PC-9 (cell line): Measurements from ENCODE around the gene TMEM183A.

Experiments
- CTCF ChIP-seq: fragments of 200-600 bp; sonication (generic); conservative IDR thresholded peaks from 2 replicates; pipeline ENCODE4 v1.6.1; 2017; ENCODE audit warnings: mixed run types, antibody characterized with exemption, mild to moderate bottlenecking, moderate library complexity
- EZH2 ChIP-seq: fragments of 200-600 bp; sonication (generic); IDR thresholded peaks from 2 replicates; pipeline ENCODE4 v1.8.0; 2017; ENCODE audit warnings: antibody characterized with exemption, low read depth

GRCh38 chr1:203028784-203029553 is 21.8 kb downstream of the TMEM183A start:
- TF ChIP-seq CTCF (no peak), EZH2 (no peak)
